ENCODE measurements around the gene GABRB1.

- no peak for TF ChIP-seq CTCF (IDR thresholded peaks at IDR 0.05)
- TF ChIP-seq EZH2 (IDR thresholded peaks at IDR 0.05; ENCODE audit: borderline replicate concordance, insufficient read depth, low read depth, low read length, poor library complexity, severe bottlenecking) = no peak
These were observed 239.0 kb downstream of the GABRB1 start for GRCh38 chr4:47270201-47270888.

Data from B cell (primary cell).